GM18951 (cell line): ENCODE measurements around the gene FXYD2.

ENCODE experiments used
- POLR2A ChIP-seq: IDR thresholded peaks from 4 replicates; pipeline ENCODE4 v1.6.1; 2011; ENCODE audit warnings: mild to moderate bottlenecking; ENCODE audit not compliant: insufficient read length, insufficient read depth; ENCODE audit errors: extremely low read depth
- in situ Hi-C: fragments of 300-500 bp; cut with MboI; formaldehyde crosslinking; loops from one replicate; pipeline ENCODE4 v1.12.0; 2022; ENCODE audit warnings: low sequenced_read_pairs, mixed read lengths, inconsistent platforms; ENCODE audit not compliant: unreplicated experiment

Gene FXYD2

DNA sequence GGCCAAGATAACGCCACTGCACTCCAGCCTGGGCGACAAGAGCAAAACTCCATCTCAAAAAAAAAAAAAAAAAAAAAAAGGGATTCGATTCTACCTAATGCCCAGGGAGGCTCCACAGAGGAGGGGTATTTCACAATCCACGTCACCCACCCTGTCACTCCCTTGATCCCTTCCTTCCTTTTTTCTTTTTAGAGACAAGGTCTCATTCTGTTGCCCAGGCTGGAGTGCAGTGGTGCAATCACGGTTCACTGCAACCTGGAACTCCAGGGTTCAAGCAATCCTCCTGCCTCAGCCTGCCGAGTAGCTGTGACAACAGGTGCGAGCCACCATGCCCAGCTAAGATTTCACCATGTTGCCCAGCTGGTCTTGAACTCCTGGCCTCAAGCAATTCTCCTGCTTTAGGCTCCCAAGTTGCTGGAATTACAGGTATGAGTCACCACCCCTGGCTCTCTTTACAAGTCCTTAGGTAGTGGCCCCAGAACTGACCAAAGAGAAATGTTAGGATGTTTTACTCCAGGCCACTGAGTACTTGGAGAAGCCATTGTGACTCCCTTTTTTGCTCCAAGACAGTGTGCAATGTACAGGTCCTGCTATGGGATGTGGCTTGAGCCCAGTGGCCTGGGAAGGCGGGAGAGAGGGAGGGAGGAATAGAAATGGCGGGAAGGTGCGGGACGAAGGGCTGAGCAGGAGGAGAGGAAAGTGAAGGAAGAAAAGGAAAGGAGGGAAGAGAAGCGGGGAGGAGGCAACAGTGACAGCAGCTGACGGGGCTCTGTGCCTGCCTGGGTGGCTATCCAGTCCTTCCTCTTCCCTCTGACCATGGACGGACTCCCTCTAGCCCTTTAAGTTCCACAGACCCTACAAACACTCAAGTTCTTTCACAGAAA lies 11.8 kb upstream of the FXYD2 start:
- no peak for TF ChIP-seq POLR2A
- in situ Hi-C loops: no loop called here

DNA sequence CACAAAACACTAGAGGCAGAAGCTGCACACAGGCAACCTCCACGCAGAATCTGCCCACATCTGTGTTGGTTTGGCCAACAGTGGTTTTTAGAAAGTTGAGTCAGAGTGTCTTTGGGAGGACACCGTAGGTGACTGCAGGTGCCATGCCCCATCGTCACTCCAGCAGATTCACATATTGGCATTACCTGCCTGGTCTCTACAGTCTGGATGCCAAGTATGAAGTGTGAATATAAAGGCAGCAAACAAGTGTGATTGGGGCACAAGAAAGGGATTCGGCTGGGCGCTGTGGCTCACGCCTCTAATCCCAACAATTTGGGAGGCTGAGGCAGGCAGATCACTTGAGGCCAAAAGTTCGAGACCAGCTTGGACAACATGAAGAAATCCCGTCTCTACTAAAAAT lies 11.0 kb upstream of the FXYD2 start:
- in situ Hi-C loops: no loop called here
- no peak for TF ChIP-seq POLR2A

DNA sequence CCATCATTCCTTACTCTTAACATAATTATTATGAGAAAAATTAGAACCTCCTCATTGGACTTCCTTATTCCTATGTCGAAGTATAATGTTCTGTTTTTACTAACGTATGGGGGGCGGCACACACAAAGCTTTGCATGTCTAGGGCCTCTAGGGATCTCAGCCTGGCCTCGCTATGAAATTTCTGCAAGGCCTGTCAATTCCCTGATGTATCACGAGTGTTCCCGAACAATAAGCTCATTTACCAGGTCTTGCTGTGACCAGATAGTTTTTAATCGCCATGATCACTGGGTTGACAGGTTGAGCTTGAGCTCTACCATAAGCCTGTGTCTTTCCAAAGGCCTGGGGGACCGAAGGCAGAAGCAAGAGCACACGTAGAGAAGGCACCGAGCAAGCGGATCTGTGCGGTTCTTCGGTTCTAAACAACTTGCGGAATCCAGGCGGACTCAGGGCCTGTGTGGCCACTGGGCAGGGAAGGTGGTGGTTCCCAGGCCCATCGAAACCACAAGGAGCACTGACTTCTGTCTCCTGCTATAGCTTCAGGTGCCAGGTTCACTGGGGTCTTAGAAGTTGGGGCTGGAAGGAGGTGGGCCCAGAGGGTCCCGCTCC lies 10.4 kb upstream of the FXYD2 start:
- in situ Hi-C loops: no loop called here

DNA sequence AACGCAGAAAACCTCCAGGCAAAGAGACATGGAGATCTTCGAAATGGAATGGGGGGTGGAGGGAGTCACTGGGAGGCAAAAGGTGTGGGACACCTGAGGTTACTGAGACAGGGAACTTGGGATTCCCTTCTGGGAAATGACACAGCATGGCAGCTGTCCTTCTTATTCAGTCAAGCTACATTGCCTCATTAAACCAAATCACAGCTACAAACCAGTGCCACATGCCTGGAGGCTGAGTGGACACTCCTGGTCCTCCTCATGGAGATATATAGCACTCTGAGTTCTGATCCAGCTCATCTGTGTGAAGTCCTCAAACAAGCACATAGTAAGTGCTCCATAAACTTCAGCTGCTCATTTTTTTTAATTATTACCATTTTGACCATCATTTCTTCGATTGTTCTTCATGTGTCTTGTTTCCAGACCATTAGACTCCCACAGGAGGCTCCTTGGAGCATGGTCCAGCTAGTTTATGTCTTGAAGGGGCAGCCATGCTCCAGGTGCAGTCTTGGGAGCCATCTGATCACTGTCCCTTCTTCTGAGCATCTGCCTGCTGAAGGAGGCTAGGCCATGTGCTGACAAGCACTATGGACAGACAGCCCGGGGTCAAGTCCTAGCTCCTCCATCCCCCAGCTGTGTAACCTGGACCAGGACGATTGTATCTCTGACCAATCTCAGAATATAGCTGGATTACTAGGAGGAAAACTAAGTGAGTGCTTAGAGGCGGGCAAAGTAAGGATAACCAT lies 9.7 kb upstream of the FXYD2 start:
- in situ Hi-C loops: no loop called here

More for the DNA sequence above, 10.4 kb upstream of the FXYD2 start:
- TF ChIP-seq POLR2A: no peak

DNA sequence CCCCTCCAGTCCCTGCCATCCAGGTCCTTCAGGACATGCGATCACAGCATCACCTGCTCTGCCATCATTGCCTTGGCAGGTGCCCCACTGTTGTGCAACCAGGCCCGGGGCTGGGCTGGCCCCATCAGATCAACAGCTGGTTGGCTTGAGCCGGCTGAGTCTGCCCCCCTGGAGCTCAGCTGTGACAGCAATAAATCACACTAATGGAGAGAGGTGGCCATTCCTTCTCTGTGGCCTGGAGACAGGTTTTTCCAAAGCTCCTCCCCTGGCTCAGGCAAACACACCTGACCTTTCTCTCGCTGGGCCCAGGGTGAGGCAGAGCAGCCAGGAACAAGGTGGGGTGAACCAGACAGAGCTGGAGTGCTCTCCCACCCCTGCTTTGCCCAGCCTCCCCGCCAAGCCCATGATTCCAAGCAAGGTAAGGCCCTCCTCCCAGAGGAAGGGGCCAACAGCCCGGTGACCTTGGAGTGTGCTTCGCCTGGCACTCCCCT lies 8.9 kb upstream of the FXYD2 start:
- no peak for TF ChIP-seq POLR2A
- in situ Hi-C loops: no loop called here

More for the DNA sequence above, 9.7 kb upstream of the FXYD2 start:
- no peak for TF ChIP-seq POLR2A

DNA sequence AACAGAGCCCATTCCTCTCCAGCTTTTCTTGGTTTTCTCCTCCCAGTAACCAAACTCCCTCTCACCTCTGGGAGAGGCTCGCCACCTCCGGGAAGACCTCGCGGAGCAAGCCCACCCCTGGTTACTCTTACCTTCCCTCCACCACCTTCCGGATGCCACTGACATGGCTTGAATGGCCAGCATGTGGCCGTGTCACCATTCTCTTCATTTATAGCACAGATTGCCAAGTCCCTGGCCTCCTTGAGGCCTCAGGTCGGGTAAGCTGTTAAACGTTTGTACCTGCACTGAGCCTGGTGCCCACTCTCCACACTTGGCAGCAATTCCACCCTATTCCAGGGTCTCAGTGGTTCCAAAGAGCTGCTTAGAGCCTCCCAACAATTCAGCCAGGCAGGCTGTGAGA lies 8.0 kb upstream of the FXYD2 start:
- TF ChIP-seq POLR2A: no peak
- in situ Hi-C loops: no loop called here

DNA sequence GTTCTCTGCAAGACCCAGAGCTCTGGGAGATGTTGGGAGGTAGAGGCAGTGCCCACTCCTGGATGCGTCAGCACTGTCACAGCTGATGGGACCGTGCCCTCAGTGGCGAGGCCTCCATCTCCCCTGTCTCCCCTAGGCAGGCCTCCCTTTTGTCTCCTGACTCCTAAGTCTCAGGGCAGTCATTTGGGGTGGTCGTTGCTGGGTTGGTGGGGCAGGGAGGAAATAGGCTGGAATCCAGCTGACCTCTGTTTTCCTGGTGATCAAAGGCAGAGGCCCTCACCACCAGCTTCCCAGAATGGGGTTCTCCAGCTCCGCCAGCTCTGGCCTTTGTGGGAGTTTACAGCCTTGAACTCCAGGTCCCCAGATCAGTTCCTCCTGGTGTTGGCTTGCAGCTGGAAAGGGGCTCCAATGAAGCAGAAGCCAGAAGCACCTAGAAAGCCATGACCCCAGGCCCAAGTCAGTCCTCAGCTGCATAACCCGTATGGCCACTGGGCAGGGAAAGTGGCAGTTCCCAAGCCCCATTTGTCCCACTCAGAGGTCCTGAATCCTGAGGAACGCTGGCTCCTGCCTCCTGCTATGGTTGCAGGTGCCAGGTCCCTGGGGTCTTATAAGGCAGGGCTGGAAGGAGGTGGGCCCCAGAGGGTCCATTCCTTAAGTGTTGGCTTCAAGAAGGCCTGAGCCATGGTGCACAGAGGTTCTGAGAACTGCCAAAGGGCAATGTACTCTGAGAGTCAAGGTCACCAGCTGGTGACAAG lies 7.3 kb upstream of the FXYD2 start:
- in situ Hi-C loops: no loop called here
- TF ChIP-seq POLR2A: no peak

DNA sequence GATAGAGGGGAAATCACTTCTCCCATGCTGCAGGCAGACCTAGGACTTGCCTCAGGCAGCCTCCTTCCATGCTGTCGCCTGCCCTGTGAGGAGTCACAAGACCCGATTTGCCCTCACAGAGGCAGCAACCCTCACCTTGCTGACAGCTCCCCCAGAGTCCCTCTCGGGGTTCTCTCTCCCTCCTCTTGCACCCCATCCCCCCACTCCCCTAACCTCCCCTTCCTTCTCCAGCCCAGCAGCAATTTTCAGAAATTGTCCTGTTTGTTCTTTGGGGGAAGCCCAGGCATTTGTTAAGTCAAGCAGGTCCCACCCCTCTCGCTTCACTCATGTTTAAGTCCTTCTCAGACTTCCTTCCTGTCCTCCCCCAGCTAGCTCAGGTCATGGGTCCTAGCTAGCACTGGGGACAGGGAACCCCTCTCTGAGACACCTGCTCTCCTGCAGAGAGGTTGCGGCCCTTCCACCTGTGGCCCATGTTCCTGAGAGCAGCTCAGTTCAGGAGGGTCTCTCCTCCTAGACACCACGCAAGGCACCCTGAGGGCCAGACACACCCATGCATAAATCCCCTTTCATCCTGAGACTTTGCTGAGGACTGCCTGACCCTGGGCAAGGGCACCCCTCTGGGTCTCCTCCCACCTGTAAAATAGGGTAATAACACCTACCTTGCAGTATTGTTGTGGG lies 6.3 kb upstream of the FXYD2 start:
- in situ Hi-C loops: no loop called here
- no peak for TF ChIP-seq POLR2A

DNA sequence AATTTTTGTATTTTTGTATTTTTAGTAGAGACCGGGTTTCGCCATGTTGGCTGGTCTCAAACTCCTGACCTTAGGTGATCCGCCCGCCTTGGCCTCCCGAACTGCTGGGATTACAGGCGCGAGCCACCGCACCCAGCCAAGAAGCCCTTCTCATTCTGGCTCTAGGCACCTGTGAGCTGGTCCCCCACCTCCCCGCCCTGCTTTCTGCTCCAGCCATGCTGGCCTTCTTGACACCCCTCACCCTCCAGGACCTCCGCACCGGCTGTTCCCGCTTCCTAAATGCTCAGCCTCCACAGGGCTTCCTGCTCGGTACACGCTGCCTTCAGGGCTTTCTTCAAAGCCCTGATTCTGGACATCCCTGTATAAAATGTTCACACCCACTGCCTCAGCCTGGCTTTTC lies 5.5 kb upstream of the FXYD2 start:
- TF ChIP-seq POLR2A: no peak
- in situ Hi-C loops: no loop called here

DNA sequence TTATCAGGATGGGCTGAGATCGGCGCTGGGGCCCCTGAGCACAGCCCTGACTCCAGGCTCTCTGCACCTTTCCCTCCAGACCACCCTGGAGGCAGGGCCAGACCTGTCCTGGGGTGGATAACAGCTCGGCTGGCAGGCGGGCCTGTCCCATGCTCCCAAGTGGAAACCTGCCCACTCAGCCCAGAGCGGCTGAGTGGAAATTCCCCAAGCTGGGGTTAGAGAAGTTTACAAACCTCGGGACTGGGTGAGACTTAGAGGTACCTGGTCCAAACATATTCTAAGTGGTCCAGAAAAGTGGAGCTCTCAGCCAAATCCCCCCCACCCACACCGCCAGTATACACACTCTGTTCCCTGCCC lies 4.8 kb upstream of the FXYD2 start:
- in situ Hi-C loops: no loop called here
- TF ChIP-seq POLR2A: no peak

DNA sequence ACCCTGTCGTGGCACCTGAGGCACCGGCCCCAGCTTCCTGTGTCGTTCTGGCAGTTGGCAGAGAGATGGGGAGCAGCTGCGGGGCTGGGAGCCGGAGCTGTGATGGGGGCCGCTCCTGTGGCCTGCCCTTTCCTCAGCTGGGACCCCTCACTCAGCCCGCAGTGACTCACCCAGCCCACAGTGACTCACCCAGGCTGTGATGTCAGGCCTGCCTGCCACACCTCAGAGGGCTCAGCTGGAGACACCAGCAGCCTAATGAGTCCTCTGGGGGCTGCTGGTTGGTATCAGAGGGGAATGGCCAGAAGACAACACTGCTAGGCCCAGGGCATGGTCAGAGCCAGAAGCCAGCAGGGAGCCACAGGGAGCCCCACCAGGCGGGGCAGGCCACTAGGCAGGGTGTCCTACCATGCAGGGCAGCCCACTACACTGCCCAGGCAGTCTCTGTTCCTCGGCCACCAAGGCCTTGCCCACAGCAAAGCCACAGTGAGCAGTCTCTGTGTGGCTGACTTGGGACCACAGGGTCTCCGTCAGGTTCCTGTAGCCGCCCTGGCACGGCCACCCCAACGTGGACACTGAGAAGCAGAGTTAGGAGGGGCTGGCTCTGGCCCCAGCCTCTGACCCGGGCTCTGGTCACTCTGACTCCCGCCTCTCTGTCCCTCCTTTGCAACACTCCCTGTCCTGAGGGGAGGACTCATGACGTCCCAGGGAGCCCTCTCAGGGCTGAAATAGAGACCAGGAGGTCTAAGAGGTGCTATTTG lies 4.2 kb upstream of the FXYD2 start:
- in situ Hi-C loops: no loop called here
- no peak for TF ChIP-seq POLR2A
